ENCODE measurements around the gene SLC23A1.
A peak's percentile ranks its signal among the peaks of the same experiment; 100 is the strongest.
"Not testable (repeated sequence)": the region's sequence is repeated elsewhere in the genome, so short reads cannot be mapped to it uniquely, and the experiment has no call there.

SLC23A1 gene

DNA sequence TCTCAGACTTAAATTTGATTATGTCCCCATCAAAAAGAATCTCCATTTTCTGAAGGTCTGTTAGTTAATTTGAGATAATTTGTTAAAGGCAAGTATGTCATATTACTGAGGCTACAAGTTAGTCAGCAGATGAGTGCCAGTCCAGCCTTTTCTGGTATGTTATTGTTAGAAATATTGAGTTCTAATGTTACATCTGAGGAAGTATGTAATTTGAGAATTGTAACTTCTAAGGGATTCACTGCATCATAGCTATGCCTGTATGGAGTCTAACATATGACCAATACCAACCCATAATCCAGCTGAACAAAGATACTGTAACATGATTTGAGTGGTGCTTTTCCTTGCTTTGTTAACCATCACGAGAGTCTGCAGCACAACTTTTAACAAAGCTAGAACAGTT is 13.9 kb downstream of the SLC23A1 start:
- no peak for DNase-seq (ENCODE audit: low spot score)

DNA sequence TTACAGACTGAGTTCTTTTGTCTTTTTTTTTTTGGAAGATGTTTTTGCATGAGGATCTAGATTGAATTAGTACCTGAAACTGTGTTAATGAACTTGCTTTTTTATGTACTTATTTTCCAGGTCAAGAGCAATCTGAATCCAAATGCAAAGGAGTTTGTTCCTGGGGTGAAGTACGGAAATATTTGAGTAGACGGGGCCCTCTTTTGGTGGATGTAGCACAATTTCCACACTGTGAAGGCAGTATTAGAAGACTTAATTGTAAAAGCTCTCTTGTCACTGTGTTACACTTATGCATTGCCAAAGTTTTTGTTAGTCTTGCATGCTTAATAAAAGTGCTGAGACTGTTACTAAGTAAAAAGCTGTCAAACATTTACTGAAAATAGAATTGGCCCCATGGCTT is 14.5 kb downstream of the SLC23A1 start:
- DNase-seq (ENCODE audit: low spot score) = no peak

DNA sequence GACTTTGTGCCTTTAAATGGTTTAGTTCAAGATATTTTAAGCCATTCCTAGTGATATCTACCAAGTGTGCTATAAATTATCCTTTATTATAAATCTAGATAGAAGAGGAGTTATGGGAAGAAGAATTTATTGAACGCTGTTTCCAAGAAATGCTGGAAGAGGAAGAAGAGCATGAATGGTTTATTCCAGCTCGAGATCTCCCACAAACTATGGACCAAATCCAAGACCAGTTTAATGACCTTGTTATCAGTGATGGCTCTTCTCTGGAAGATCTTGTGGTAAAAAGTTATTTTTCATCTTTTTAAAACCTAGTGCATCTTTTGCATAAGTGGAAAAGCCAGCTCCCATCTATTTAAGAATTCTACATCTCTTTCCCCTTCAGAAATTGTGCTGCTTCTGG is 18.6 kb downstream of the SLC23A1 start:
- no peak for DNase-seq (ENCODE audit: low spot score)

DNA sequence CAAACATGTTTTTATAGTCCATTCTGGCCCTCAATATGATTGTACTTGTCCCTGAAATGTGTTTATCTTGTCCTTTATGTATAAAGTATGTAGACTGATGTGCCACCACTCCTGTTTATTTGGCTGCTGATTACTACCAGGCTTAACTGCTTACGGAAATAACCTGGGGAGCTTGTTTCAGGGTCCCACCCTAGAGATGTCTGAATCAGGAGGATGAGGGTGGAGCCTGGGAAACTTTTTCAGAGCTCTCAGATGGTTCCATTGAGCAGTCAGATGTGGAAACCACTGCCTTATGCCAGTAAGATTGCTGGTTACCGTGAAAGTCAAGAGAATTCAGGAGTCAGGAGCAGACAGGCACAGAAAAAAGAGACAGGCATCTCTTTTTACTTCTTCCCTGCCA is 19.2 kb downstream of the SLC23A1 start:
- no peak for DNase-seq (ENCODE audit: low spot score)

DNA sequence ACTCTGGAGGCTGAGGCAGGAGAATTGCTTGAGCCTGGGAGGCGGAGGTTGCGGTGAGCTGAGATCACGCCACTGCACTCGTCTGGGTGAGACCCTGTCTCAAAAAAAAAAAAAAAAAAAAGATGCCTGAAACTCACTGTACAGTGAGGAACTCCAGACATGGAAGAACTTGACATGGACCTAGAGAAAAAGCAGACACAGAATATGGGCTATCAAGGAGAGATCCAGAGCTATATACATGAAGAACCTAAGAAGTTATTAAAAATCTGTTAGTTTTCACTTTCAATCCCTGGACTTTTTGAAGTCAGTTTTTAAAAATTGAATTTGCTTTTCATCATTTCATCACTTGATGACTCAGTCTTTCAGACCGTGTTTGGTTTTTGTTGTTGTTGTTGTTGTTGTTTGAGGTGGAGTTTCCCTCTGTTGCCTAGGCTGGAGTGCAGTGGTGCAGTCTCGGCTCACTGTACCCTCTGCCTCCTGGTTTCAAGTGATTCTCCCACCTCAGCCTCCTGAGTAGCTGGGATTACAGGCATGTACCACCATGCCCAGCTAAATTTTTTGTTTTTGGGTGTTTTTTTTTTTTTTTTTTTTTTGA is 21.2 kb downstream of the SLC23A1 start:
- DNase-seq (ENCODE audit: low spot score) = no peak

DNA sequence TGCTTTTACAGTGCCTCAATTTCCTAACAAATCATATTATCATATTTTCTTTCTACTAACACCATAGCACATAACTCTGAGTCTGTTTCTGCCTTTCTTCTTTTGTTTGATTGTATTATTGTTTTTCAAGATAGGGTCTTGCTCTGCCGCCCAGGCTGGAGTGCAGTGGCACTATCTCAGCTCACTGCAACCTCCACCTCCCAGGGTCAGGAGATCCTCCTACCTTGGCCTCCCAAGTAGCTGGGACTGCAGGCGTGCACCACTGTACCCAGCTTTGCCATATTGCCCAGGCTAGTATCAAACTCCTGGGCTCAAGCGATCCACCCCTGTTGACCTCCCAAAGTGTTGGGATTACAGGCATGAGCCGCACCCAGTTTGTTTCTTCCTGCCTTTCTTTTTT is 22.7 kb downstream of the SLC23A1 start:
- DNase-seq (ENCODE audit: low spot score) = no peak

DNA sequence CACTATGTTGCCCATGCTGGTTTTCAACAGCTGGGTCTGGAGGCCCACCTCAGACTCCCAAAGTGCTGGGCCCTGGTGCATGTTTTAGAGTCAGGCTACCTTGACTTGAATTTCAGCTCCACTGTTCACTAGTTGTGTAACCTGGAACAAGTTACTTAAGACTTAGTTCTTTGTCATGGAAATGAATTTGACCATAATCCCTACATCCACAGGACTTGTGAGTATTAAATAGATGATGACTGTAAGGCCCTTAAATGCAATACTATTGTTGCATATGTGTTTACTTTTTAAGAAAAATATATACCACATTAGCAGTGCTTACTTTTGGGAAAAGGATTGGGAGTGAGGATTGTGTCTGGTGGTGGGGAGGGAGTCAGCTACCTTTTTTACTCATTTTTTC is 25.0 kb downstream of the SLC23A1 start:
- no peak for DNase-seq (ENCODE audit: low spot score)

DNA sequence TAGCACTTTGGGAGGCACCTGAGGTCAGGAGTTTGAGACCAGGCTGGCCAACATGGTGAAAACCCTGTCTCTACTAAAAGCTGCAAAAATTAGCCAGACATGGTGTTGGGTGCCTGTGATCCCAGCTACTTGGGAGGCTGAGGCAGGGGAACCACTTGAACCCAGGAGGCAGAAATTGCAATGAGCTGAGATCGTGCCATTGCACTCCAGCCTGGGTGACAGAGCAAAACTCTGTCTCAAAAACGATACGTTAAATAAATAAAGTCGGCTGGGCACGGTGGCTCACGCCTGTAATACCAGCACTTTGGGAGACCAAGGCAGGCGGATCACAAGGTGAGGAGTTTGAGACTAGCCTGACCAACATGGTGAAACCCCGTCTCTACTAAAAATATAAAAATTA is 27.2 kb downstream of the SLC23A1 start:
- not testable (repeated sequence) for DNase-seq (ENCODE audit: low spot score)

DNA sequence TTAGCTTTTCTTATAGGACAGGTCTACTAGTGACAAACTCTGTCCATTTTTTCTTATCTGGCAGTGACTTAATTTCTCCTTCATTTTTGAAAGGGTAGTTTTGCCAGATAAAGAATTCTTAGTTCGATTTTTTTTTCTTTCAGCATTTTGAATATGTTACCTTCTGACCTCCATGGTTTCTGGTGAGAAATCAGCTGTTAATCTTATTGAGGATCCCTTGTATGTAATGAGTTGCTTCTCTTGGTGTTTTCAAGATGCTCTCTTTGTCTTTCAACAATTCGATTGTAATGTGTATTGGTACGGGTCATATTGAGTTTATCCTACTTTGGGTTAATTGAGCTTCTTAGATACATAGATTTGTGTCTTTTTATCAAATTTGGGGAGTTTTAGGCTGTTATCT is 28.9 kb downstream of the SLC23A1 start:
- no peak for DNase-seq (ENCODE audit: low spot score)

DNA sequence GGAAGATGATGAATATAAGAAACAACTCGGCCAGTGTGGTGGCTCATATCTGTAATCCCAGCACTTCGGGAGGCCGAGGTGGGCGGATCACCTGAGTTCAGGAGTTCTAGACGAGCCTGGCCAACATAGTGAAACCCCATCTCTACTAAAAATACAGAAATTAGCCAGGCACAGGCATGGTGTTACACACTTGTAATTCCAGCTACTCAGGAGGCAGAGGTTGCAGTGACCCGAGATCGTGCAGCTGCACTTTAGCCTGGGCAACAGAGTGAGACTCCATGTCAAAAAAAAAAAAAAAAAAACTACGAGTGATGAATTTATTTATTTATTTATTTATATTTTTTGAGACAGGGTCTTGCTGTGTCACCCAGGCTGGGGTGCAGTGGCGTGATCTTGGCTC is 35.2 kb downstream of the SLC23A1 start:
- not testable (repeated sequence) for DNase-seq (ENCODE audit: low spot score)

DNA sequence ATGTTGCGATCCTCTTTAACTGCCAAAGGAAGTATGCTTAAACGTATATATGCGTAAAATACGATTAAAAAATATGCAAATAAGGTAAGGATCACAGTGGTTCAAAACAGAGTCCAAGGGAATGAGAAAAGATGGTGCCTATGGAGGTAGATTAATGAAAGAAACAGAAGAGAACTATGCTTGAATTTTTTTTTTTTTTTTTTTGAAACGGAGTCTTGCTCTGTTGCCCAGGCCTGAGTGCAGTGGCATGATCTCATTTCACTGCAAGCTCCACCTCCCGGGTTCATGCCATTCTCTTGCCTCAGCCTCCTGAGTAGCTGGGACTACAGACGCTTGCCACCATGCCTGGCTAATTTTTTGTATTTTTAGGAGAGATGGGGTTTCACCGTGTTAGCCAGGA is 37.7 kb downstream of the SLC23A1 start:
- DNase-seq (ENCODE audit: low spot score) = not testable (repeated sequence)

DNA sequence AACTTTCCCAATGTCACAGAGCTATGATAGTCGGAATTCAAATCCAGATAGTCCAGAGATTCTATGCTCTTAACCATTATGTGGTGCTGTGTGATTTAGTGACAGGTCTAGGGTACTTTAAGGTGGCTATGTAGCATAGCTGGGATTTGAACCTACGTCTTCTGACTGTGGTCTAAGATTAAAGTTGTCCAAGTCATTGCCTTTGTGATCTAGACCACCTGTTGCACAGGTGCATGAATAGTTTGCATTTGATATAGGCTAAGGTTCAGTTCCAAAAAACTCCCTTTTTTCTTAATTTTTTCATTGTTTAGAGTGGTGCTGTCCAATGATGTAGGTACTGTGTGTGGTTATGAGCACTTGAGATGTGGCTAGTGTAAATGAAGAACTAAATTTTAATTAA is 38.9 kb downstream of the SLC23A1 start:
- DNase-seq (ENCODE audit: low spot score) = no peak

DNA sequence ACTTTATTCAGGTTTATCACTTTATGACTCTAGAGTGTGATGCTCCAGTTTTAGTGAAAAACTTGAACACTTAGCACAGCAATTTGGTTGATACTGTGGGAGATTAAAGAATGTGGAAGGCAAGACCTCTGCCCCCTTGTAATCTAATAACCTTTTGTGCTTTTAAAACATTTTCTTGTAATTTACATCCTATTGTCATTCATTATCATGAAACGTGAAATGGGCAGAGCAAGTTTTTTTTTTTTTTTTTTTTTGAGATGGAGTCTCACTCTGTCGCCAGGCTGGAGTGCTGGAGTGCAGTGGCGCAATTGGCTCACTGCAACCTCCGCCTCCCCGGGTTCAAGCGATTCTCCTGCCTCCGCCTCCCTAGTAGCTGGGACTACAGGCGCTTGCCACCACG is 39.6 kb downstream of the SLC23A1 start:
- DNase-seq (ENCODE audit: low spot score) = no peak

DNA sequence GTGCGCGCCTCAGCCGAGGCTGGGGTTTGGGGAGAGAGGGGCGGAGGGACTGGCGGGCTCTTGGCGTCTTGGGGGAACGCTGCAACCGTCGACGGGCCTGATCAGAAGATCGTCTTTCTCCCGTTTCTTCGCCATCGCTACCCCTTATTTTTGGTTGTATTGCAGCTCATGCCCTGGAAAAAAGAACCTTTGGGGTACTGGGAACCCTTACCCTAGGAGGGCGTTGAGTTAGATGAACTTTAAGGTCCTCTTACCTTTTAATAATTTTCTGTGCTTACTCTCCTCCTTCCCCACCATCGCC is 40.7 kb downstream of the SLC23A1 start:
- no peak for DNase-seq (ENCODE audit: low spot score)

DNA sequence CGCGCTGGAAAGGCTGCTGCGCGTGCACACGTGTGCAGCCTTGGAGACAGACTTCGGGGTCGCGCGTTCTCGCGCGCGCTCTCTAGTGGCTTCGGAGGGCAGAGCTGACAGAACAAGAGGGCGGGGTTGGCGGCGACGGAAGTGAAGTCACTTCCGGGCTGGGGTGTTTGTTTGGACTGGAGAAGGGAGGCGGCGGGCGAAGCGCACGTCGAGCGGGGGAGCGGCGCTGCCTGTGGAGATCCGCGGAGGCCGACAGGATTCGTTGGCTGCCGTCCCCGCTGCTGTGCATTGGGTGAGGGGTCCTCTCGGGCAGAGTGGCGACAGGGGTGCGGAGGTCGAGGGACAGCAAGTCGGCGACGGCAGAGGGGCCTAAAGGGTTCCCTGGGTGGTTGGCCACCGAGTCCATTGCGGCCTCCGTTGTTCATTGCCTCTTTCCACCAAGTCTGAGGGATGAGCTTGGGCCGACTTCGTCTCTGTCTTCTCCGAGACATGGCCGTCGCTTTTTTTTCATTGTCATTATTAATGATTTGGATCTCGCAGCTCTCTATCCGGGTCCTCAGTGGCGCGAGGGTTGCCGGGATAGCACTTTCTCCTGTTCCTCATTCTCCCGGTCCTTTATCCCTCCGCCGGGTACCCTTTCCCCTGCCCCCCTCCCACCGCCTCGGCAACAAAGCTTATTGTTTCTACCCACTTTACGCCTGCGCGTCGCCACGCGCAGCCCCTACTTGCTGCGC is 41.2 kb downstream of the SLC23A1 start, which contains the start of gene PAIP2:
Gene PAIP2, plus strand, starts transcription at position 166 of the 734 bp plus-strand sequence. CDS start 21,931 bp downstream, outside the sequence.
- DNase-seq (ENCODE audit: low spot score) = peak; percentile 90

DNA sequence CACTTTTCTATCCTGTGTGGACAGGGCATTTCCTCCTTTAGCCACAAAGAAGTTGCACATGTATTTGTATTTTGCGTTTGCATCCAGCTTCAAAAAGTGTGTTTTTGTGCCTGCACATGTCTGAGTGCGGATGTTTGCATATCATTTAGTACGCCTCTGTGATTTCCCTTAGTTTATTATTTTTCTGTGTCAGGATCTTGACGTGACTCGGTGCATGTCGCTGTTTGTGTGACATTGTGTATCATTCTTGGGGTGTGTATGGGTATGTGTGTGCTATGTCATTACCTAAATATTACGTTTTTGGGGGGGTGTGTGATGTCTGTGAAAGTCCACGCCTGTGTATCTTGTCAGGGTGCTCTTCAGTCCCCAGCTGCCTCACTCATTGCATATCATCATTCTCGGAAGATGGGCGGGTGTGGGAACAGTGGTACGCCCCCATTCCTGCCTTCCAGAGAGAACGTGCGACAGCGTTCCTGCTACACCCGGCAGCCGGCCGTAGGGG is 41.9 kb downstream of the SLC23A1 start:
- DNase-seq (ENCODE audit: low spot score) = no peak

DNA sequence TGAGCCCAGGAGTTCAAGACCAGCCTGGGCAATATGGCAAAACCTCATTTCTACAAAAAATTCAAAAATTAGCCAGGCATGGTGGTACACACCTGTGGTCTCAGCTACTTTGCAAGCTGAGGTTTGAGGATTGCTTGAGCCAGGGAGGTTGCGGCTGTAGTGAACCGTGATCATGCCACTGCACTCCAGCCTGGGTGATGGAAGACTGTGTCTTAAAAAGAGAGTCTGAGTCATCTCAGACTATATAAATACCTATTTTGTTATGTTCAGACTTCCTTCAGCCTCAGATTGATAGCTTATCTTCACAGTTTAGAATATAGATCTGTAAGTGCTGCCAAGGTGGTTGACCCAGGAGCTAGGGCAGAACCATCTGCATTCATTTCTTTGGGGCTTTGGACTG is 43.0 kb downstream of the SLC23A1 start:
- no peak for DNase-seq (ENCODE audit: low spot score)

DNA sequence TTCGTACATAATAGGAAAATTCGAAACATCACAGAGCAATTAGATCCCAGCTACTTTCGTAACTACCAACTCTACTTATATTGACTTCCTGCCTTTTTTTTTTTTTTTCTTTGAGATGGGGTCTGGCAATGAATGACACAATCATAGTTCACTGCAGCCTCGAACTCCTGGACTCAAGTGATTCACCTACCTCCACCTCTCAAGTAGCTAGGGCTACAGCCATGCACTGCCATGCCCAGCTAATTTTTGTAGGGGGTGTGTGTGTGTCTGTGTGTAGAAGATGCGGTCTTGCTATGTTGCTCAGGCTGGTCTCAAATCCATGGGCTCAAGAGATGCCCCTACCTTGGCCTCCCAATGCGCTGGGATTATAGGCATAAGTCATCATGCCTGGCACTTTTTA is 47.3 kb downstream of the SLC23A1 start:
- DNase-seq (ENCODE audit: low spot score) = no peak

All from iPS-NIHi11 (cell line).